Motor neuron (in vitro differentiated cells): Measurements from ENCODE around the gene OR6K6. TPM values are rescaled to one million over a fixed set of nuclear protein-coding genes. Genes with fewer than 3 reads are reported as not detected.

ENCODE experiments used
- ATAC-seq, 8 experiments: fragments of 200-7000 bp; cut with Tn5 transposase; replicated peaks in 6 of 8; 2 replicates each; pipeline ENCODE4 v1.8.0; 2021; ENCODE audit warnings: mild to moderate bottlenecking in 8 of 8, moderate library complexity in 8 of 8
- H3K27ac ChIP-seq, 2 donors: fragments of 250-450 bp; sonication (Bioruptor Pico); 2 replicates each; pipeline ENCODE4 v1.9.0; 2021; ENCODE audit warnings: antibody characterized with exemption in 2 of 2, mild to moderate bottlenecking in 2 of 2, moderate library complexity in 1 of 2
- H3K4me1 ChIP-seq, 2 donors: fragments of 250-450 bp; sonication (Bioruptor Pico); replicated peaks in 1 of 2; 2 replicates each; pipeline ENCODE4 v1.6.1; 2021; ENCODE audit warnings: antibody characterized with exemption in 2 of 2, mild to moderate bottlenecking in 2 of 2, moderate library complexity in 1 of 2
- H3K4me3 ChIP-seq, 5 donors: fragments of 250-450 bp; sonication (Bioruptor Pico); 2 replicates each; pipeline ENCODE4 v1.9.0; 2021; ENCODE audit warnings: antibody characterized with exemption in 5 of 5, mild to moderate bottlenecking in 5 of 5, moderate library complexity in 4 of 5
- WGBS, 10 experiments: fragments of 450-650 bp; shearing (Covaris generic); methylation state at CpG; one replicate each; pipeline ENCODE4 v1.0.0; 2022; 5-methylcytosine and 5-hydroxymethylcytosine counted together
- in situ Hi-C, 9 experiments: fragments of 400-800 bp; cut with MboI; loops; one replicate each; pipeline ENCODE4 v1.15.0; 2021; ENCODE audit warnings: low sequenced_read_pairs in 9 of 9, low pct_unique_long_range_greater_than_20kb in 2 of 9; ENCODE audit not compliant: unreplicated experiment in 9 of 9
- total RNA-seq, 8 experiments: library from RNA; unstranded; fragments of 300-600 nt; gene quantifications; 2 replicates each; pipeline versions ENCODE4 v1.2.3 to v1.2.4, GENCODE V29; 2022

Gene OR6K6
- total RNA-seq, result 1 to 10 TPM in 1 of 8 experiments, not detected in 7; 1.0 TPM

- H3K4me3 ChIP-seq, result no peak within 1 kb of the TSS
- no peaks in the 10 kb centered on the region for H3K4me1 ChIP-seq
- 0 to 96% (median 63%) methylated on average over 2 of the region's 2 CpGs; no CpG with 5 or more reads in 1 of the 10 experiments for WGBS, 10 experiments
- in situ Hi-C loops, result no loop called here
- ATAC-seq, result no peak
- no peak within 1 kb of the TSS for H3K27ac ChIP-seq
Measured at GRCh38 chr1:158754420-158754819, at the start of gene OR6K6. TSS of gene OR6K6 (plus strand) at chr1:158754720. CDS start at chr1:158754888, 168 bp downstream.

GRCh38 chr1:158706096-158706495 is 48.4 kb upstream of the OR6K6 start:
- H3K4me3 ChIP-seq, result no peak overlapping the region
- in situ Hi-C loops, result no loop called here
- H3K4me1 ChIP-seq, result no peaks in the 10 kb centered on the region
- 0 to 75% (median 27%) methylated on average over 1 to 2 of the region's 2 CpGs; no CpG with 5 or more reads in 4 of the 10 experiments for WGBS, 10 experiments
- no peak overlapping the region for H3K27ac ChIP-seq
- ATAC-seq, result no peak

- 0 to 82% (median 56%) methylated on average over 2 to 4 of the region's 4 CpGs for WGBS, 10 experiments
- Histone ChIP-seq H3K4me1 (no peaks in the 10 kb centered on the region), H3K4me3 (no peak overlapping the region), H3K27ac (no peak overlapping the region)
- in situ Hi-C loops, result no loop called here
- no peak for ATAC-seq
Measured at GRCh38 chr1:158711098-158711497, 43.4 kb upstream of the OR6K6 start.

- in situ Hi-C loops, result no loop called here
- Histone ChIP-seq H3K27ac (no peak overlapping the region), H3K4me3 (no peak overlapping the region), H3K4me1 (no peaks in the 10 kb centered on the region)
- WGBS, 10 experiments, result 0 to 60% (median 15%) methylated on average over 1 of the region's 1 CpG; no CpG with 5 or more reads in 2 of the 10 experiments
- no peak for ATAC-seq
Measured at GRCh38 chr1:158714754-158715153, 39.8 kb upstream of the OR6K6 start.

GRCh38 chr1:158716335-158716734 is 38.2 kb upstream of the OR6K6 start:
- H3K4me1 ChIP-seq, result no peaks in the 10 kb centered on the region
- no peak for ATAC-seq
- WGBS, 10 experiments, result 14 to 100% (median 71%) methylated on average over 1 of the region's 1 CpG; no CpG with 5 or more reads in 3 of the 10 experiments
- in situ Hi-C loops, result no loop called here
- H3K4me3 ChIP-seq, result no peak overlapping the region
- no peak overlapping the region for H3K27ac ChIP-seq

GRCh38 chr1:158717344-158717743 is 37.2 kb upstream of the OR6K6 start:
- in situ Hi-C loops, result no loop called here
- Histone ChIP-seq H3K4me3 (no peak overlapping the region), H3K27ac (no peak overlapping the region), H3K4me1 (no peaks in the 10 kb centered on the region)
- 0 to 86% (median 66%) methylated on average over 1 to 6 of the region's 6 CpGs for WGBS, 10 experiments
- no peak for ATAC-seq

GRCh38 chr1:158719664-158720063 is 34.9 kb upstream of the OR6K6 start:
- 10 to 89% (median 65%) methylated on average over 2 to 3 of the region's 3 CpGs; no CpG with 5 or more reads in 2 of the 10 experiments for WGBS, 10 experiments
- H3K4me3 ChIP-seq, result no peak overlapping the region
- no peaks in the 10 kb centered on the region for H3K4me1 ChIP-seq
- ATAC-seq, result no peak
- in situ Hi-C loops, result no loop called here
- H3K27ac ChIP-seq, result no peak overlapping the region

- Histone ChIP-seq H3K27ac (no peak within 1 kb of the TSS), H3K4me3 (no peak within 1 kb of the TSS), H3K4me1 (no peaks in the 10 kb centered on the region)
- in situ Hi-C loops, result no loop called here
- 0 to 100% (median 52%) methylated on average over 1 to 2 of the region's 2 CpGs for WGBS, 10 experiments
- no peak for ATAC-seq
Measured at GRCh38 chr1:158720620-158721019, 33.9 kb upstream of the OR6K6 start, which contains the start of gene OR6K3. TSS of gene OR6K3 (minus strand) at chr1:158720720. CDS start at chr1:158718115, 2,605 bp downstream.

- Histone ChIP-seq H3K4me3 (no peak overlapping the region), H3K27ac (no peak overlapping the region), H3K4me1 (no peaks in the 10 kb centered on the region)
- ATAC-seq, result no peak
- in situ Hi-C loops, result no loop called here
- WGBS, 10 experiments, result 0 to 92% (median 86%) methylated on average over 1 to 5 of the region's 5 CpGs; no CpG with 5 or more reads in 1 of the 10 experiments
Measured at GRCh38 chr1:158724442-158724841, 30.1 kb upstream of the OR6K6 start.

- Histone ChIP-seq H3K27ac (no peak overlapping the region), H3K4me1 (no peaks in the 10 kb centered on the region), H3K4me3 (no peak overlapping the region)
- 0 to 94% (median 74%) methylated on average over 1 to 3 of the region's 3 CpGs; no CpG with 5 or more reads in 1 of the 10 experiments for WGBS, 10 experiments
- ATAC-seq, result no peak
- in situ Hi-C loops, result no loop called here
Measured at GRCh38 chr1:158728510-158729225, 25.9 kb upstream of the OR6K6 start.

- no peaks in the 10 kb centered on the region for H3K4me1 ChIP-seq
- H3K4me3 ChIP-seq, result no peak overlapping the region
- H3K27ac ChIP-seq, result no peak overlapping the region
- in situ Hi-C loops, result no loop called here
- ATAC-seq, result no peak
- WGBS, 10 experiments, result 11 to 72% (median 60%) methylated on average over 3 to 4 of the region's 4 CpGs; no CpG with 5 or more reads in 2 of the 10 experiments
Measured at GRCh38 chr1:158730453-158730852, 24.1 kb upstream of the OR6K6 start.

GRCh38 chr1:158731707-158732106 is 22.8 kb upstream of the OR6K6 start:
- ATAC-seq, result no peak
- Histone ChIP-seq H3K4me3 (no peak overlapping the region), H3K27ac (no peak overlapping the region), H3K4me1 (no peaks in the 10 kb centered on the region)
- WGBS, 10 experiments, result 0 to 83% (median 67%) methylated on average over 3 to 4 of the region's 4 CpGs; no CpG with 5 or more reads in 3 of the 10 experiments
- in situ Hi-C loops, result no loop called here

GRCh38 chr1:158732524-158732923 is 22.0 kb upstream of the OR6K6 start:
- WGBS, 10 experiments, result 0 to 100% (median 73%) methylated on average over 1 to 2 of the region's 2 CpGs
- no peak for ATAC-seq
- H3K4me1 ChIP-seq, result no peaks in the 10 kb centered on the region
- in situ Hi-C loops, result no loop called here
- H3K27ac ChIP-seq, result no peak overlapping the region
- H3K4me3 ChIP-seq, result no peak overlapping the region

- no peak overlapping the region for H3K4me3 ChIP-seq
- no peaks in the 10 kb centered on the region for H3K4me1 ChIP-seq
- ATAC-seq, result no peak
- in situ Hi-C loops, result no loop called here
- no peak overlapping the region for H3K27ac ChIP-seq
Measured at GRCh38 chr1:158735848-158736247, 18.7 kb upstream of the OR6K6 start.
